B cell (primary cell): Measurements from ENCODE around the gene VEZT. TPM values are rescaled to one million over a fixed set of nuclear protein-coding genes. Genes with fewer than 3 reads are reported as not detected.

ENCODE experiments used
- ATAC-seq: fragments of 200-7000 bp; cut with Tn5 transposase; one replicate; pipeline ENCODE4 v1.10.0; 2021; ENCODE audit warnings: low read depth, mild to moderate bottlenecking, moderate number of reproducible peaks, moderate library complexity
- CTCF ChIA-PET: fragments of 350-600 bp; sonication (Branson Sonifier 250); formaldehyde crosslinking; loops from one replicate; lab custom pipeline; 2021; ENCODE audit warnings: antibody characterized with exemption, inconsistent platforms; lab: Charles Lee
- POLR2A ChIA-PET: fragments of 350-600 bp; sonication (Branson Sonifier 250); formaldehyde crosslinking; loops from one replicate; lab custom pipeline; 2021; ENCODE audit warnings: antibody characterized with exemption; lab: Charles Lee
- DNase-seq: peaks from one replicate; pipeline ENCODE4 v3.0.0; 2013
- H2AFZ ChIP-seq: 2 replicates; pipeline ENCODE4 v1.6.1; 2012; ENCODE audit warnings: mild to moderate bottlenecking, low read depth, low read length; ENCODE audit not compliant: insufficient read depth, poor library complexity, severe bottlenecking
- H3K27ac ChIP-seq, 2 donors: 1 replicate in 1 of 2; 2 replicates in 1 of 2; pipeline ENCODE4 v1.5.1; 2012 to 2013; ENCODE audit warnings: low read length in 2 of 2, mild to moderate bottlenecking in 2 of 2, moderate library complexity in 1 of 2
- H3K27me3 ChIP-seq, 4 experiments: fragments of 200-600 bp in 1 of 4; sonication (generic) in 1 of 4; replicated peaks in 1 of 4; 1 replicate in 2 of 4; 2 replicates in 2 of 4; pipeline versions ENCODE4 v1.6.1 to v1.7.0; 2013 to 2016; ENCODE audit warnings: low read length in 3 of 4, mild to moderate bottlenecking in 2 of 4, mixed read lengths in 1 of 4, moderate library complexity in 1 of 4; ENCODE audit not compliant: insufficient read depth in 4 of 4, control insufficient read depth in 3 of 4; ENCODE audit errors: control extremely low read depth in 1 of 4
- H3K36me3 ChIP-seq, 2 experiments: replicated peaks in 1 of 2; 1 replicate in 1 of 2; 2 replicates in 1 of 2; pipeline versions ENCODE4 v1.6.1 to v1.7.1; 2013; ENCODE audit warnings: low read length in 1 of 2; ENCODE audit not compliant: insufficient read depth in 2 of 2, control insufficient read depth in 1 of 2; ENCODE audit errors: control extremely low read depth in 1 of 2, extremely low read depth in 1 of 2
- H3K4me1 ChIP-seq, 2 donors: fragments of 200-600 bp in 1 of 2; sonication (generic) in 1 of 2; 1 replicate in 1 of 2; 2 replicates in 1 of 2; pipeline versions ENCODE4 v1.5.1 to v1.6.1; 2013 to 2017; ENCODE audit warnings: low read length in 2 of 2; ENCODE audit not compliant: control insufficient read depth in 2 of 2, insufficient read depth in 2 of 2
- H3K4me2 ChIP-seq: replicated peaks from 2 replicates; pipeline ENCODE3; 2012; ENCODE audit warnings: mild to moderate bottlenecking, low read depth, low read length; ENCODE audit not compliant: poor library complexity, severe bottlenecking
- H3K4me3 ChIP-seq, 5 experiments: fragments of 200-600 bp in 1 of 5; sonication (generic) in 1 of 5; 1 replicate in 3 of 5; 2 replicates in 2 of 5; pipeline versions ENCODE4 v1.5.1 to v1.7.0; 2011 to 2016; ENCODE audit warnings: low read length in 4 of 5, mild to moderate bottlenecking in 4 of 5, low read depth in 2 of 5, control low read depth in 1 of 5, moderate library complexity in 1 of 5; ENCODE audit not compliant: insufficient read depth in 1 of 5; ENCODE audit errors: control extremely low read depth in 1 of 5, extremely low read depth in 1 of 5
- H3K79me2 ChIP-seq: fragments of 200-600 bp; sonication (generic); one replicate; pipeline ENCODE4 v1.6.0; 2016; ENCODE audit warnings: low read length; ENCODE audit not compliant: control insufficient read depth, insufficient read depth
- H3K9ac ChIP-seq: fragments of 200-600 bp; sonication (generic); 2 replicates; pipeline ENCODE4 v1.6.1; 2017; ENCODE audit warnings: mild to moderate bottlenecking, low read length, moderate library complexity
- H3K9me3 ChIP-seq, 3 donors: one replicate each; pipeline versions ENCODE4 v1.6.1 to v1.7.1; 2013; ENCODE audit warnings: low read length in 2 of 3; ENCODE audit not compliant: control insufficient read depth in 2 of 3, insufficient read depth in 1 of 3; ENCODE audit errors: control extremely low read depth in 1 of 3
- H4K20me1 ChIP-seq: 2 replicates; pipeline ENCODE4 v1.6.0; 2012; ENCODE audit warnings: mild to moderate bottlenecking, low read length; ENCODE audit not compliant: insufficient read depth, control insufficient read depth, poor library complexity, severe bottlenecking
- H3K27ac Mint-ChIP-seq: one replicate; pipeline ENCODE4 v1.8.0; 2021; ENCODE audit warnings: mixed read lengths
- H3K27me3 Mint-ChIP-seq: one replicate; pipeline ENCODE4 v1.8.0; 2021; ENCODE audit warnings: mixed read lengths
- H3K4me1 Mint-ChIP-seq: one replicate; pipeline ENCODE4 v1.8.0; 2021; ENCODE audit warnings: mixed read lengths
- H3K4me3 Mint-ChIP-seq: one replicate; pipeline ENCODE4 v1.8.0; 2021; ENCODE audit warnings: mixed read lengths
- H3K9me3 Mint-ChIP-seq: one replicate; pipeline ENCODE4 v1.8.0; 2022; ENCODE audit warnings: mixed read lengths; ENCODE audit not compliant: insufficient read depth
- CTCF ChIP-seq: fragments of 200-600 bp; IDR thresholded peaks from one replicate; pipeline ENCODE4 v1.8.0; 2022; ENCODE audit warnings: antibody characterized with exemption, mild to moderate bottlenecking
- EZH2 ChIP-seq: IDR thresholded peaks from 2 replicates; pipeline ENCODE4 v1.6.1; 2012; ENCODE audit warnings: borderline replicate concordance, low read depth, mild to moderate bottlenecking, moderate library complexity, low read length; ENCODE audit not compliant: insufficient read depth, poor library complexity, severe bottlenecking
- WGBS: methylation state at CpG from one replicate; pipeline ENCODE4 v1.1.5; 2013; ENCODE audit warnings: missing lambda C conversion rate; ENCODE audit not compliant: insufficient coverage; 5-methylcytosine and 5-hydroxymethylcytosine counted together
- intact Hi-C: fragments of 100-400 bp; cut with micrococcal nuclease; formaldehyde crosslinking; loops from one replicate; pipeline ENCODE4 v1.10.0; 2022
- polyA plus RNA-seq: library from polyadenylated mRNA; depleted of rRNA; stranded (reverse); fragments of >200 nt; gene quantifications from 2 replicates; pipeline ENCODE4 v1.2.3, GENCODE V29; 2012
- total RNA-seq, 2 donors: library from RNA; stranded (reverse); fragments of 120-200 nt in 1 of 2; gene quantifications; 1 replicate in 1 of 2; 2 replicates in 1 of 2; pipeline versions ENCODE4 v1.2.3 to v1.2.4, GENCODE V29; 2013 to 2022

Gene VEZT
- total and polyA plus RNA-seq, 2 donors (not counting 1 experiment from before 2014, with no cell fraction given): 19.9 to 61.8 TPM

GRCh38 chr12:95241761-95242506, 24.3 kb downstream of the VEZT start:
- H3K36me3 ChIP-seq: peaks cover 0 to 7% of the 10 kb centered on the region in 2 experiments
- no peaks in the 10 kb centered on the region for H3K4me1 ChIP-seq
- TF ChIP-seq CTCF (no peak), EZH2 (no peak)
- Mint-ChIP-seq H3K4me3 (no peak overlapping the region), H3K27ac (no peak overlapping the region), H3K9me3 (no peaks in the 10 kb centered on the region), H3K27me3 (no peaks in the 10 kb centered on the region), H3K4me1 (peaks cover 18% of the 10 kb centered on the region)
- no peak overlapping the region for H3K4me2 ChIP-seq
- ATAC-seq (no peak), DNase-seq (no peak)
- no peak overlapping the region for H2AFZ ChIP-seq
- H3K27me3 ChIP-seq: no peaks in the 10 kb centered on the region
- no CpG with 5 or more reads among the region's 4 CpGs for WGBS
- no peak overlapping the region for H3K4me3 ChIP-seq
- peaks cover 0 to 1% (median 0%) of the 10 kb centered on the region in 3 donors for H3K9me3 ChIP-seq
- no peak overlapping the region for H3K27ac ChIP-seq
- intact Hi-C loops: no loop called here
- POLR2A ChIA-PET: no interaction called here
- CTCF ChIA-PET: no interaction called here
- H3K79me2 ChIP-seq: peaks cover 46% of the 10 kb centered on the region
- H4K20me1 ChIP-seq: peaks cover 22% of the 10 kb centered on the region
- H3K9ac ChIP-seq: no peak overlapping the region

GRCh38 chr12:95243497-95244183, 26.0 kb downstream of the VEZT start:
- ATAC-seq (no peak), DNase-seq (no peak)
- no peak overlapping the region for H3K27ac Mint-ChIP-seq
- Histone ChIP-seq H2AFZ (no peak overlapping the region), H3K36me3 (peaks cover 0 to 5% of the 10 kb centered on the region in 2 experiments), H3K27me3 (no peaks in the 10 kb centered on the region), H4K20me1 (peaks cover 12% of the 10 kb centered on the region), H3K9me3 (peaks cover 0 to 1% (median 0%) of the 10 kb centered on the region in 3 donors), H3K9ac (no peak overlapping the region), H3K4me1 (no peaks in the 10 kb centered on the region), H3K79me2 (peaks cover 31% of the 10 kb centered on the region), H3K27ac (no peak overlapping the region), H3K4me2 (no peak overlapping the region), H3K4me3 (no peak overlapping the region)
- CTCF ChIA-PET: no interaction called here
- no peak overlapping the region for H3K4me3 Mint-ChIP-seq
- no peaks in the 10 kb centered on the region for H3K27me3 Mint-ChIP-seq
- peaks cover 19% of the 10 kb centered on the region for H3K4me1 Mint-ChIP-seq
- WGBS: 100% methylated on average over 2 of the region's 4 CpGs
- no peaks in the 10 kb centered on the region for H3K9me3 Mint-ChIP-seq
- TF ChIP-seq CTCF (no peak), EZH2 (no peak)
- POLR2A ChIA-PET: interaction anchor here (0.6 kb wide), 1 partner anchor 242 kb away, joined by 3 read pairs; no protein-coding TSS in a partner anchor
- intact Hi-C loops: no loop called here
